NOMO-1 treated with dmso at 0.1 percent for 144 hours (cell line): ENCODE results near the gene PLEKHA4.
"Not testable (repeated sequence)": the region's sequence is repeated elsewhere in the genome, so short reads cannot be mapped to it uniquely, and the experiment has no call there.

Experiments
- DNase-seq: peaks from one replicate; lab custom pipeline; 2025; ENCODE audit not compliant: unreplicated experiment; lab: John Stamatoyannopoulos, UW

The PLEKHA4 gene

DNA sequence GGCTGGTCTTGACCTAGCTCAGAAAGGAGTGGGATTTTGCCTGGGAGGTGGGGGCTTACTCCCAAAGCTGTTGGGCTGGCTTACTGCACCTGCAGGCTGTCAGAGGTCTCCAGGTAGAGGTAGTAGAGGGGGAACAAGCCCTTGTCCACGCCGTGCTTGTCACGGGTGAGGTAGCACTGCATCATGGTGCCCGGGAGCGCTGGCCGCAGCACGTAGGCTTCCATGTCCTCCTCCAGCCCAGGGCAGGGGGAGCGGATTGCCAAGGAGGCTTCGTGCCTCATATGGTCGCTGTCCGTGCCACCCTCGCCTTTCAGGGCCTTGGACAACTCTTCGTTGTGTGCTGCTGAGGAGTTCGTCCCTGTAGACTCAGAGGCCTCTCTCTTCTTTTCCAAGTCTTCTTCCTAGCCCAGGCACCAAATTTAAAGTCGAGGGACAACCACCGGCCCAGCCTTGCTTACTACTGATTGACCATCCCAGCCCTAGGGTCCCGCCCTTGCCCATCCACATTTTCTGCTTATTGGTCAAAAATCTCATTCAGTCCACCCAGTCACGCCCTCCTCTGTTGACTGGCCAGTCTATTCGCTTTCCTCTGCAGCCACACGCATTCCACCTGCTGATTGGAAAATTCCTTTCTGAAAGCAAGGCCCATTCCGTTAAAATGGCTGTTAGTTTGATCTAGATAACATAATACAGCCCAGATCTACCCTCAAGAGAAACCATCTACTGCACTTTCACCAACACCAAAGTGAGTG is 19.6 kb upstream of the PLEKHA4 start:
- DNase-seq, result no peak

GRCh38 chr19:48883726-48884125 is 15.3 kb upstream of the PLEKHA4 start:
- DNase-seq, result no peak

DNA sequence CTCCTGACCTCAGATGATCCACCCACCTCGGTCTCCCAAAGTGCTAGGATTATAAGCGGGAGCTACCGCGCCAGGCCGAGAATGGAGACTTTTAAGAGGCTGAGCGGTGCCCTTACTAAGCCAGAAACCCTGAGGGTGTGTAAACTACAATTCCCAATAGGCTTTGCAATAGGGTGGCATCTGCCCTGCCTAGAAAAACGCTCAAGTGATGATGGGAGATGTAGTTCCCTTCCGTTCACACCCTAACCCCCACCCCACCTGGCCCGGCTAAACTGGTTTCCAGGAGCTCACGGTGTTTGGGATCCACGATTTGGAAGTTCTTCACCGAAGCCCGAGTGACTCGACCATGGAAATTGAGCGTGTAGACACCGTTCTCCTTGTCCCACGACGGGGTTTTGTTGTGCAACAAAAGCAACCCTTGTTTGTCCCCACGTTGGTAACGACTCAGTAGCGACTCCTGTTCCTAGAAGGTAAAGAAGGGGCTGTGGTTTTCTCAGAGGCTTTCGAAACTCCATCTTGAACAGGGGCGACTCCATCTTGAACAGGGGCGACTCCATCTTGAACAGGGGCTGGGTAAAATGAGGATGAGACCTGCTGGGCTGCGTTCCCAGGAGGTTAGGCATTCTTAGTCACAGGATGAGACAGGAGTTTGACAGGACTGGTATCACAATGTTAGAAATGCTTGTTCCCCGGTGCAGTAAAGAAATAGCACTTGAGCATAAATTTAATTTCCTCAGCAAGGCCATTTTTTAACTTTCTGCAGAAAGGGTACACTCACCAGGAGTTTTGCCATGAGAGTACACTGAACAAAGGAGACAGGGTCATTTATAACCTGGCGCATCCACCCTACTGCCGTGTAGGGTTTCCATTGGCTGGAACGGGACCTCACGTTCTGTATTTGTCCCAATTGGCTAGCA is 13.6 kb upstream of the PLEKHA4 start:
- DNase-seq, result no peak

GRCh38 chr19:48879696-48880095 is 11.3 kb upstream of the PLEKHA4 start:
- not testable (repeated sequence) for DNase-seq

GRCh38 chr19:48879025-48879637 is 10.7 kb upstream of the PLEKHA4 start:
- no peak for DNase-seq

- no peak for DNase-seq
These were observed 10.0 kb upstream of the PLEKHA4 start for GRCh38 chr19:48878196-48879024.

- no peak for DNase-seq
These were observed 9.4 kb upstream of the PLEKHA4 start for GRCh38 chr19:48877855-48878195.

GRCh38 chr19:48876043-48876981 is 7.9 kb upstream of the PLEKHA4 start:
- not testable (repeated sequence) for DNase-seq

- no peak for DNase-seq
These were observed 6.1 kb upstream of the PLEKHA4 start for GRCh38 chr19:48874303-48875135.

DNA sequence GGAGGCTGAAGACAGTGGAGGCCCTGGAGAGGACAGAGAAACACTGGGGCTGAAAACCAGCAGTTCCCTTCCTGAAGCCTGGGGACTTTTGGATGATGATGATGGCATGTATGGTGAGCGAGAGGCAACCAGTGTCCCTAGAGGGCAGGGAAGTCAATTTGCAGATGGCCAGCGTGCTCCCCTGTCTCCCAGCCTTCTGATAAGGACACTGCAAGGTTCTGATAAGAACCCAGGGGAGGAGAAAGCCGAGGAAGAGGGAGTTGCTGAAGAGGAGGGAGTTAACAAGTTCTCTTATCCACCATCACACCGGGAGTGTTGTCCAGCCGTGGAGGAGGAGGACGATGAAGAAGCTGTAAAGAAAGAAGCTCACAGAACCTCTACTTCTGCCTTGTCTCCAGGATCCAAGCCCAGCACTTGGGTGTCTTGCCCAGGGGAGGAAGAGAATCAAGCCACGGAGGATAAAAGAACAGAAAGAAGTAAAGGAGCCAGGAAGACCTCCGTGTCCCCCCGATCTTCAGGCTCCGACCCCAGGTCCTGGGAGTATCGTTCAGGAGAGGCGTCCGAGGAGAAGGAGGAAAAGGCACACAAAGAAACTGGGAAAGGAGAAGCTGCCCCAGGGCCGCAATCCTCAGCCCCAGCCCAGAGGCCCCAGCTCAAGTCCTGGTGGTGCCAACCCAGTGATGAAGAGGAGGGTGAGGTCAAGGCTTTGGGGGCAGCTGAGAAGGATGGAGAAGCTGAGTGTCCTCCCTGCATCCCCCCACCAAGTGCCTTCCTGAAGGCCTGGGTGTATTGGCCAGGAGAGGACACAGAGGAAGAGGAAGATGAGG is 5.3 kb upstream of the PLEKHA4 start:
- DNase-seq, result no peak

- peak; percentile 63 for DNase-seq
These were observed 4.6 kb upstream of the PLEKHA4 start for GRCh38 chr19:48872884-48873475.

- DNase-seq, result peak; percentile 86
These were observed 3.9 kb upstream of the PLEKHA4 start, which contains the start of gene PPP1R15A for GRCh38 chr19:48872182-48872883. PPP1R15A (plus strand) TSS chr19:48872421; CDS start chr19:48873234, 813 bp downstream.

DNA sequence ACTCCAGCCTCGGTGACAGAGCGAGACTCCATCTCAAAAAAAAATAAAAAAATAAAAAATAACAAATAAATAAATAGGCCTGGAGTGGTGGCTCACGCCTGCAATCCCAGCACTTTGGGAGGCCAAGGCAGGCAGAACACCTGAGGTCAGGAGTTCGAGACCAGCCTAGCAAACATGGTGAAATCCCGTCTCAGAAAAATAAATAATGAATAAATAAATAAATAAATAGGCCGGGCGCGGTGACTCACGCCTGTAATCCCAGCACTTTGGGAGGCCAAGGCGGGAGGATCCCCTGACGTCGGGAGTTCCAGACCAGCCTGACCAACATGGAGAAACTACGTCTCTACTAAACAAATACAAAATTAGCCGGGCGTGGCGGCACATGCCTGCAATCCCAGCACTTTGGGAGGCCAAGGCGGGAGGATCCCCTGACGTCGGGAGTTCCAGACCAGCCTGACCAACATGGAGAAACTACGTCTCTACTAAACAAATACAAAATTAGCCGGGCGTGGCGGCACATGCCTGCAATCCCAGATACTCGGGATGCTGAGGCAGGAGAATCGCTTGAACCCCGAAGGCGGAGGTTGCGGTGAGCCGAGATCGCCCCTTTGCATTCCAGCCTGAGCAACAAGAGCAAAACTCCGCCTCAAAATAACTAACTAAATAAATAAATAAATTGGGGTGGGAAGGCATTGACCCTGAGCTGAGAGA is 3.2 kb upstream of the PLEKHA4 start:
- DNase-seq, result not testable (repeated sequence)

- DNase-seq, result no peak
These were observed 1.6 kb upstream of the PLEKHA4 start for GRCh38 chr19:48870048-48870447.

GRCh38 chr19:48867746-48868113 is 687 bp downstream of the PLEKHA4 start:
- no peak for DNase-seq

DNA sequence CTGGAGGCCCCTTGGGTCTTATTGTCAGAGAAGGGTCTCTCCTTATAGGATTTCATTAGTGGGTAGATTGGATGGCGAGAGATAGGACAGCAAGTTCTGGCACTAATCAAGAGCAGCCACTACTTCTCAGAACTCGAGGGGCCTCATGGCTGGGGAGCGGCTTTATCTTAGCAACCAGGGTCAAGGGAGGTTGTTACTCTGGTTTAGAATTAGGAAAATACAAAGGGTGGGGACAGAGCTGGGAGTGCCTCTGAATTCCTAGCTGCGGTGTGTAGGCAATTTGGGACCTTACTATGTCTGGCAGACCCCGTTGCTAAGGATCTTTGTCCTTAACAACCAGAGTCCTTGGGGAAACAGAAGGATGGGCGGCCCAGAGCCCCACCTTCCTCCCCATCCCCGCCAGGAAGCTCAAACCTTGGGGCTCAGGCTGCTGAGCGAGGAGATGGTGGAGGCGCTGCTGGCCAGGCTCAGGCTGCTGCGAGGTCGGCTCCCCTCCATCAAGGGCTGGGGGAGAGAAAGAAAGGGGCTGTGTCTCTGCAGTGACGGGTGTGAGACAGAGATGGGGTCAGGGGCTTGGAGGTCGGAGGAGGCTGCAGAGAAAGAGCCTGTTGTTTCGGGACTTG is 1.2 kb downstream of the PLEKHA4 start:
- DNase-seq, result no peak
